Gastroesophageal sphincter (tissue), 4 donors: ENCODE results near the gene RNASEH2B. TPM values are rescaled to one million over a fixed set of nuclear protein-coding genes. Genes with fewer than 3 reads are reported as not detected.

ENCODE experiments used
- ATAC-seq: fragments of 150-250 bp; one replicate; pipeline ENCODE4 v1.9.1; 2016; ENCODE audit warnings: mild to moderate bottlenecking, moderate library complexity
- H3K27ac ChIP-seq, 4 donors: fragments of 200-600 bp; sonication (generic) in 3 of 4; 1 replicate in 3 of 4; 2 replicates in 1 of 4; pipeline ENCODE4 v1.5.1; 2016 to 2019
- H3K27me3 ChIP-seq: fragments of 200-600 bp; sonication (generic); one replicate; pipeline ENCODE4 v1.5.1; 2019
- H3K36me3 ChIP-seq, 2 donors: fragments of 200-600 bp; sonication (generic); one replicate each; pipeline ENCODE4 v1.5.1; 2019; ENCODE audit warnings: control low read depth in 1 of 2
- H3K4me1 ChIP-seq, 3 donors: fragments of 200-600 bp; sonication (generic); 1 replicate in 2 of 3; 2 replicates in 1 of 3; pipeline ENCODE4 v1.5.1; 2016 to 2019; ENCODE audit warnings: control low read depth in 2 of 3
- H3K4me3 ChIP-seq, 2 donors: fragments of 200-600 bp; sonication (generic); one replicate each; pipeline ENCODE4 v1.5.1; 2019; ENCODE audit warnings: mild to moderate bottlenecking in 1 of 2, moderate library complexity in 1 of 2
- H3K9me3 ChIP-seq, 3 donors: fragments of 200-600 bp; sonication (generic); one replicate each; pipeline ENCODE4 v1.5.1; 2017 to 2019; ENCODE audit warnings: control low read depth in 2 of 3
- EP300 ChIP-seq: sonication (generic); formaldehyde crosslinking; IDR thresholded peaks from one replicate; pipeline ENCODE4 v1.6.1; 2017; ENCODE audit warnings: antibody characterized with exemption, mild to moderate bottlenecking
- POLR2A ChIP-seq, 2 donors: fragments of 450-650 bp; IDR thresholded peaks; one replicate each; pipeline ENCODE4 v1.6.1; 2017; ENCODE audit warnings: antibody characterized with exemption in 2 of 2, mild to moderate bottlenecking in 2 of 2, moderate library complexity in 1 of 2
- POLR2AphosphoS5 ChIP-seq: sonication (generic); formaldehyde crosslinking; IDR thresholded peaks from one replicate; pipeline ENCODE4 v1.6.1; 2017; ENCODE audit warnings: antibody characterized with exemption
- WGBS, 2 donors: methylation state at CpG; one replicate each; pipeline ENCODE4 v1.1.5; 2018; ENCODE audit warnings: low coverage in 1 of 2; 5-methylcytosine and 5-hydroxymethylcytosine counted together
- total RNA-seq, 4 donors: library from RNA; depleted of rRNA; stranded (reverse); fragments of >200 nt; gene quantifications; one replicate each; pipeline ENCODE4 v1.1.0, GENCODE V29; 2016
- TF ChIP-seq, protein P1 (sequence below), 4 experiments: fragments of 200-600 bp in 2 of 4; fragments of 450-650 bp in 2 of 4; sonication (generic) in 1 of 4; IDR thresholded peaks; one replicate each; pipeline ENCODE4 v1.5.1; 2017 to 2019; ENCODE audit warnings: antibody characterized with exemption in 4 of 4, mild to moderate bottlenecking in 2 of 4, moderate library complexity in 2 of 4

The RNASEH2B gene
- total RNA-seq, 4 donors from 2014 or later, result 31.6 to 76.5 (median 51.6) TPM

DNA sequence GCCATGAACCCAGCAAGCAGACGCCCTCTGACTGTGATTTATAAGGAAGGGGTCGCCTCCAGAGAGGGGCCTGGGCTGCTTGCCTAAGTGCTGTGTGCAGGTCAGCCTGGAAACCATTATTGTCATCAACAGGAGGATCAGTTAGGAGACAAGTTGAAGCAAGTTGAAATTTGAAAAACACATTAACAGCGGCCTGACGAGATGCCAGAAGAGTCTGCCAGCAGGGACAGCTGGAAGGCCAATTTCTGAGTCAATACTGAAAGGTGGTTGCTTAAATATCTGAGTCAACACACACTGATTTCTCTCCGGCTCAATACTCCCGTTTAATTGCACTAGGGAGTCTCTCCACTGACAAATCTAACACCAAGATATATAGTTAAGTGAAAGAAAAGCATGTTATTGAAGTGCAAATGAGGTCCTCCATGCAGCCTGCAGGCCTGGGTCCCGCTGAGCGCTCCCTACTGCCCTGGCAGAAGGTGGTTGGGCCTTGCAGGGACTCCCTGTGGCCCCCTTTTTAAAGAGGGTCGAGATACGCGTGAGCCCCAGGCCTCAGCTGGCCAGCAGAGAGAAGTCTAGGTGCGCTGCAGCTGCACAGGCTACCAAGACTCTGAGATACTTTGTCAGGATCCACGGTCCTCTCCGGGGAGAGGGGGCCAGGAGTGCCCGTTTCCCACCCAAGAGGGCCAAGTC is 91.1 kb downstream of the RNASEH2B start:
- no peaks in the 10 kb centered on the region for H3K27me3 ChIP-seq
- TF ChIP-seq EP300, result no peak
- no peak for TF ChIP-seq POLR2A (IDR thresholded peaks at IDR 0.05)
- TF ChIP-seq POLR2AphosphoS5, result no peak
- TF ChIP-seq, protein P1, sequence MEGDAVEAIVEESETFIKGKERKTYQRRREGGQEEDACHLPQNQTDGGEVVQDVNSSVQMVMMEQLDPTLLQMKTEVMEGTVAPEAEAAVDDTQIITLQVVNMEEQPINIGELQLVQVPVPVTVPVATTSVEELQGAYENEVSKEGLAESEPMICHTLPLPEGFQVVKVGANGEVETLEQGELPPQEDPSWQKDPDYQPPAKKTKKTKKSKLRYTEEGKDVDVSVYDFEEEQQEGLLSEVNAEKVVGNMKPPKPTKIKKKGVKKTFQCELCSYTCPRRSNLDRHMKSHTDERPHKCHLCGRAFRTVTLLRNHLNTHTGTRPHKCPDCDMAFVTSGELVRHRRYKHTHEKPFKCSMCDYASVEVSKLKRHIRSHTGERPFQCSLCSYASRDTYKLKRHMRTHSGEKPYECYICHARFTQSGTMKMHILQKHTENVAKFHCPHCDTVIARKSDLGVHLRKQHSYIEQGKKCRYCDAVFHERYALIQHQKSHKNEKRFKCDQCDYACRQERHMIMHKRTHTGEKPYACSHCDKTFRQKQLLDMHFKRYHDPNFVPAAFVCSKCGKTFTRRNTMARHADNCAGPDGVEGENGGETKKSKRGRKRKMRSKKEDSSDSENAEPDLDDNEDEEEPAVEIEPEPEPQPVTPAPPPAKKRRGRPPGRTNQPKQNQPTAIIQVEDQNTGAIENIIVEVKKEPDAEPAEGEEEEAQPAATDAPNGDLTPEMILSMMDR (IDR thresholded peaks at IDR 0.05), result no peak
- H3K36me3 ChIP-seq, result no peaks in the 10 kb centered on the region
- peak; percentile 61 for ATAC-seq
- no peaks in the 10 kb centered on the region for H3K9me3 ChIP-seq
- peaks cover 0 to 13% (median 0%) of the 10 kb centered on the region in 3 donors for H3K4me1 ChIP-seq
- 19 to 33% methylated on average over 6 of the region's 15 CpGs for WGBS, 2 donors
- H3K27ac ChIP-seq, result no peak overlapping the region
- H3K4me3 ChIP-seq, result no peak overlapping the region

DNA sequence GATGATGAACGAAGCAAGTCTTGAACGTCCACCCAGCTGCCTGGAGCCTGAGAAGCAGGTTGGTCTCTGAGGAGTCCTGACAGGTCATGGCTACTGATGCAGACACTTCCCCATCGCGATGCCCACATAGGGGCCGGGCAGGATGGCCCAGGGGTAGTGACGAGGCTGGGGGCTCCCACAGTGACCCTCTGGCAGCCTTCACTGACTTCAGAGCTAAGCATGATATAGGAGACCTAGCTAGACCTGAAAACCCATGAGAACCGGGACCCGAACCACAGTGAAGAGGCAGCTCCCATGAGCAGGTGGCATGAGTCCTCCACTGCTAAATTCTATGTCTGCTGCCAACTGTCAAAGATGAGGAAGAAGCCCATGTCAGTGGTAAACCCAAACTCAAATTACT is 91.7 kb downstream of the RNASEH2B start:
- Histone ChIP-seq H3K36me3 (no peaks in the 10 kb centered on the region), H3K27me3 (no peaks in the 10 kb centered on the region), H3K4me3 (no peak overlapping the region), H3K9me3 (no peaks in the 10 kb centered on the region), H3K4me1 (peaks cover 0 to 17% (median 0%) of the 10 kb centered on the region in 3 donors), H3K27ac (no peak overlapping the region)
- WGBS, 2 donors, result no CpG with 5 or more reads among the region's 8 CpGs
- no peak for TF ChIP-seq POLR2A (IDR thresholded peaks at IDR 0.05)
- TF ChIP-seq EP300, result no peak
- no peak for TF ChIP-seq POLR2AphosphoS5
- TF ChIP-seq, protein P1 (IDR thresholded peaks at IDR 0.05), result no peak
- no peak for ATAC-seq

DNA sequence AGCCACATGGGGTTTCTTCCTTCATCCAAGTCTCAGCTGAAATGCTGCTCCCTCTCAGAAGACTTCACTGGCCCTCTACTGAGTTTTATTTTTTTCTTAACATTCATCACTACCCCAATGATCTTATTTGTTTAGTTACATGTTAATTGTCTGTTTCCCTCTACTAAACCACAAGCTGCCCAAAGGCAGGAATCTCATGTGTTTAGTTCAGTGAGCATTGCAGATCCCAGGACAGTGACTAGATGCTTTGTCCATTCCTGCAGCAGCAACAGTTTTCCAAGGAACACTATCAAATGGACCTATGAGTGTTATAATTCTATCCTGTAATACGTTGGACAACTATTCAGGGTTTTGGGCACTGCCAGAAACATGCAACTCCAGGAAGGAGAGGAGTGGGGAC is 93.1 kb downstream of the RNASEH2B start:
- no peak overlapping the region for H3K27ac ChIP-seq
- peaks cover 0 to 17% (median 0%) of the 10 kb centered on the region in 3 donors for H3K4me1 ChIP-seq
- TF ChIP-seq POLR2A (IDR thresholded peaks at IDR 0.05) (no peak), EP300 (no peak)
- TF ChIP-seq, protein P1 (IDR thresholded peaks at IDR 0.05), result no peak
- 71% methylated on average over 1 of the region's 1 CpG; no CpG with 5 or more reads in 1 of the 2 donors for WGBS, 2 donors
- no peaks in the 10 kb centered on the region for H3K9me3 ChIP-seq
- no peaks in the 10 kb centered on the region for H3K36me3 ChIP-seq
- H3K4me3 ChIP-seq, result no peak overlapping the region
- ATAC-seq, result no peak
- H3K27me3 ChIP-seq, result no peaks in the 10 kb centered on the region

DNA sequence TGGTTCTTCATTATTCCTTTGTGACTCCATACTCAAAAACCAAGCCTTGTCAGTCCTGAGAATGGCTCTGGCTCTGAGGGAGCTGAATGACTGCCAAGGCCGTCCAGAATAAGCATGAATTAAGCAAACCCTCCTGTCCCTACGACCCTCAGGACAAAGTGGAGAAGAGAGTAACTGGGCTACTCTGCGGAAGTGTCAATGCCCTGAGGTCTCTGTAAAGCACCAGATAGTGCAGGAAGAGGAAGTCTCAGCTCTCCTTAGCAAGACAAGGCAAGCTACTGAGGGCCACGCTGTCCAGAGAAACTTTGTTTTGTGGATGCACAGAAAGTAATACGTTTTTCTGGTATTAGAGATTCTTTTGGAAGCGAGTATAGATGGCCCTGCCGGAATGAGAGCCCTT is 94.1 kb downstream of the RNASEH2B start:
- peaks cover 0 to 17% (median 0%) of the 10 kb centered on the region in 3 donors for H3K4me1 ChIP-seq
- no peaks in the 10 kb centered on the region for H3K36me3 ChIP-seq
- no peak for ATAC-seq
- no peak overlapping the region for H3K4me3 ChIP-seq
- H3K27me3 ChIP-seq, result no peaks in the 10 kb centered on the region
- 62 to 81% methylated on average over 2 to 7 of the region's 7 CpGs for WGBS, 2 donors
- TF ChIP-seq POLR2A (IDR thresholded peaks at IDR 0.05) (no peak), POLR2AphosphoS5 (no peak), EP300 (no peak)
- TF ChIP-seq, protein P1 (IDR thresholded peaks at IDR 0.05), result no peak
- H3K9me3 ChIP-seq, result no peaks in the 10 kb centered on the region
- no peak overlapping the region for H3K27ac ChIP-seq
